Neural progenitor cell (in vitro differentiated cells): ENCODE results near the gene KRTDAP.

ENCODE experiments used
- EZH2 ChIP-seq: fragments of 200-600 bp; sonication (generic); IDR thresholded peaks from 2 replicates; pipeline ENCODE4 v1.6.1; 2017; ENCODE audit warnings: antibody characterized with exemption, mild to moderate bottlenecking, moderate library complexity
- EZH2phosphoT487 ChIP-seq: fragments of 200-600 bp; sonication (generic); IDR thresholded peaks from 2 replicates; pipeline ENCODE4 v1.6.1; 2017; ENCODE audit warnings: antibody characterized with exemption
- TF ChIP-seq, protein P1 (sequence below): fragments of 200-600 bp; sonication (generic); IDR thresholded peaks from 2 replicates; pipeline ENCODE4 v1.5.1; 2017; ENCODE audit warnings: antibody characterized with exemption, mild to moderate bottlenecking

DNA sequence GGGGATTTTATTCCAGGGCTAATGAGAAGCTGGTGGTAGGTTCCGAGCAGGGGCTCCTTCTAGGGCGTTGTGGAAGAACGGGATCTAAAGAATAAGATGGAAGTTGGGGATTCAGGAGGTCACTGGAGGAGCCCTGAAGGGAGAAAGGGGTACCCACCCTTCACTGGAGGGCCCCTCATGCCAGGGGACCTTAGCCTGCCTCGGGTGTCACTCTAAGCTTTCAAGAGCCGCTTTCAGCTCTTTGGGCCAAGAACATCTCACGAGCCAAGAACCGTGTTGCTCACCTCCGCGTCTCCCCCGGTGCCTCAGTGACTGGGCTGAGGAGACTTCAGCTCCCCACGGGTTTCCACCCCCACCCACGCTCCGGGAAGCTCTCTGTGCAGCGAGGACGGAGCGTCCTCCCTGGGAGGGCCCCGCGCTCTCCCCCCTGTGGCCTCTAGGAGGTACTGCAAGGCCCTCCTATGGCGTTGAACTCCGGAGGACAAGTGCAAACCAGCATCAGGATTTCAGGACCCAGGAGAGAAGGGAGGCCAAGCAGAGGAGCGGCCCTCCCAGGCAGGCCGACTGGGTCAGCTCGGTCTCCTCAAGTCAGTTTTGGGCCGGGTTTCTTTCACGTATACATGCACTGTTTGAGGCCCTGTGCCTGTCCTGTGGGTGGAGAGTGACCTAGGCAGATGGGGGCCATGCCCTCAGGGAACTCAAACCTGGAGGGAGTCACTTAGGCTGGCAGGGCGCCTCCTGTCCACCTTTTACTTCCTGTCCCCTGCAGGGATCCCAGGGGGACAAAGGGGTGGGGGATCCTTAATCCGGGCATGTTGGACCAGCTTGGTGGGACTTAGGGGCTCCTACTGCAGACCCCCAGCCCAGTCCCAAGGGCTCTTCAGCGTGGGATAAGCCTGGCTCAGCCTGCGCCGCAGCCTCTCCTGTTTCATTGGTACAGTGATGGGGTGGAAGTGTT, 5.1 kb upstream of the KRTDAP start:
- no peak for TF ChIP-seq EZH2
- TF ChIP-seq, protein P1, sequence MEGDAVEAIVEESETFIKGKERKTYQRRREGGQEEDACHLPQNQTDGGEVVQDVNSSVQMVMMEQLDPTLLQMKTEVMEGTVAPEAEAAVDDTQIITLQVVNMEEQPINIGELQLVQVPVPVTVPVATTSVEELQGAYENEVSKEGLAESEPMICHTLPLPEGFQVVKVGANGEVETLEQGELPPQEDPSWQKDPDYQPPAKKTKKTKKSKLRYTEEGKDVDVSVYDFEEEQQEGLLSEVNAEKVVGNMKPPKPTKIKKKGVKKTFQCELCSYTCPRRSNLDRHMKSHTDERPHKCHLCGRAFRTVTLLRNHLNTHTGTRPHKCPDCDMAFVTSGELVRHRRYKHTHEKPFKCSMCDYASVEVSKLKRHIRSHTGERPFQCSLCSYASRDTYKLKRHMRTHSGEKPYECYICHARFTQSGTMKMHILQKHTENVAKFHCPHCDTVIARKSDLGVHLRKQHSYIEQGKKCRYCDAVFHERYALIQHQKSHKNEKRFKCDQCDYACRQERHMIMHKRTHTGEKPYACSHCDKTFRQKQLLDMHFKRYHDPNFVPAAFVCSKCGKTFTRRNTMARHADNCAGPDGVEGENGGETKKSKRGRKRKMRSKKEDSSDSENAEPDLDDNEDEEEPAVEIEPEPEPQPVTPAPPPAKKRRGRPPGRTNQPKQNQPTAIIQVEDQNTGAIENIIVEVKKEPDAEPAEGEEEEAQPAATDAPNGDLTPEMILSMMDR, result peak; percentile 89
- TF ChIP-seq EZH2phosphoT487, result no peak
